Neutrophil (primary cell): ENCODE measurements around the gene PHEX.

Experiments
- H3K27ac ChIP-seq: fragments of 200-600 bp; sonication (generic); 2 replicates; pipeline ENCODE4 v1.5.1; 2016; ENCODE audit warnings: mild to moderate bottlenecking, moderate library complexity
- H3K27me3 ChIP-seq: fragments of 200-600 bp; sonication (generic); 2 replicates; pipeline ENCODE4 v1.6.0; 2016; ENCODE audit warnings: mild to moderate bottlenecking
- H3K36me3 ChIP-seq: fragments of 200-600 bp; sonication (generic); 2 replicates; pipeline ENCODE4 v1.5.1; 2017
- H3K4me1 ChIP-seq, 2 experiments: fragments of 200-600 bp in 1 of 2; sonication (generic) in 1 of 2; 1 replicate in 1 of 2; 2 replicates in 1 of 2; pipeline versions ENCODE4 v1.5.1 to v1.6.1; 2013 to 2016; ENCODE audit warnings: low read depth in 1 of 2, low read length in 1 of 2, mild to moderate bottlenecking in 1 of 2, moderate library complexity in 1 of 2; ENCODE audit not compliant: control insufficient read depth in 1 of 2, insufficient read depth in 1 of 2
- H3K4me3 ChIP-seq, 2 experiments: fragments of 200-600 bp in 1 of 2; sonication (generic) in 1 of 2; 1 replicate in 1 of 2; 2 replicates in 1 of 2; pipeline ENCODE4 v1.5.1; 2013 to 2016; ENCODE audit warnings: low read depth in 1 of 2, low read length in 1 of 2, mild to moderate bottlenecking in 1 of 2, moderate library complexity in 1 of 2
- H3K9me3 ChIP-seq: fragments of 200-600 bp; sonication (generic); 2 replicates; pipeline ENCODE4 v1.5.1; 2016
- TF ChIP-seq, protein P1 (sequence below): fragments of 200-600 bp; sonication (generic); IDR thresholded peaks from 2 replicates; pipeline ENCODE4 v1.5.1; 2016; ENCODE audit warnings: antibody characterized with exemption

Gene PHEX

DNA sequence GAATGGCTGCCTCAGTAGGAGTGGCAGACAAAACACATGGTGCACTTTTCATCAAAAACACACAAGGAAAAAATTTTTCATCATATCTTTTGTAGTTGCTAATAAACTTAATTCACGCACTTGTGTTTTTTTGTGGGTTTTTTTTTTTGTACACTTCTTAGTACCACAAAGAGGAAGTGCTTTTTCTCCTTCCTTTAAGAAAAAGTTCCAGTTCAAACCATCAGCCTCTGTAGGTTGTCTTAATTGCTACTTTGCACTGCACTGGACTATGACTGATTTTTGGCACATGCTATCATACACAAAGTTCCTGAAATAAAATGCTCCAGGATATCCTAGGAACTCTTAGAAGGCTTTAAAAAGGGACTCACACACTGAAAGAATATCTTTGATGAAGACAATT, at the start of gene PHEX:
Gene PHEX, plus strand, starts transcription at position 242 of the 400 bp plus-strand sequence. CDS start 681 bp downstream, outside the sequence.
- Histone ChIP-seq H3K27me3 (no peaks in the 10 kb centered on the region), H3K4me3 (no peak within 1 kb of the TSS), H3K9me3 (no peaks in the 10 kb centered on the region), H3K4me1 (peaks cover 0 to 6% of the 10 kb centered on the region in 2 experiments), H3K27ac (no peak within 1 kb of the TSS), H3K36me3 (no peaks in the 10 kb centered on the region)
- TF ChIP-seq, protein P1, sequence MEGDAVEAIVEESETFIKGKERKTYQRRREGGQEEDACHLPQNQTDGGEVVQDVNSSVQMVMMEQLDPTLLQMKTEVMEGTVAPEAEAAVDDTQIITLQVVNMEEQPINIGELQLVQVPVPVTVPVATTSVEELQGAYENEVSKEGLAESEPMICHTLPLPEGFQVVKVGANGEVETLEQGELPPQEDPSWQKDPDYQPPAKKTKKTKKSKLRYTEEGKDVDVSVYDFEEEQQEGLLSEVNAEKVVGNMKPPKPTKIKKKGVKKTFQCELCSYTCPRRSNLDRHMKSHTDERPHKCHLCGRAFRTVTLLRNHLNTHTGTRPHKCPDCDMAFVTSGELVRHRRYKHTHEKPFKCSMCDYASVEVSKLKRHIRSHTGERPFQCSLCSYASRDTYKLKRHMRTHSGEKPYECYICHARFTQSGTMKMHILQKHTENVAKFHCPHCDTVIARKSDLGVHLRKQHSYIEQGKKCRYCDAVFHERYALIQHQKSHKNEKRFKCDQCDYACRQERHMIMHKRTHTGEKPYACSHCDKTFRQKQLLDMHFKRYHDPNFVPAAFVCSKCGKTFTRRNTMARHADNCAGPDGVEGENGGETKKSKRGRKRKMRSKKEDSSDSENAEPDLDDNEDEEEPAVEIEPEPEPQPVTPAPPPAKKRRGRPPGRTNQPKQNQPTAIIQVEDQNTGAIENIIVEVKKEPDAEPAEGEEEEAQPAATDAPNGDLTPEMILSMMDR: no peak

DNA sequence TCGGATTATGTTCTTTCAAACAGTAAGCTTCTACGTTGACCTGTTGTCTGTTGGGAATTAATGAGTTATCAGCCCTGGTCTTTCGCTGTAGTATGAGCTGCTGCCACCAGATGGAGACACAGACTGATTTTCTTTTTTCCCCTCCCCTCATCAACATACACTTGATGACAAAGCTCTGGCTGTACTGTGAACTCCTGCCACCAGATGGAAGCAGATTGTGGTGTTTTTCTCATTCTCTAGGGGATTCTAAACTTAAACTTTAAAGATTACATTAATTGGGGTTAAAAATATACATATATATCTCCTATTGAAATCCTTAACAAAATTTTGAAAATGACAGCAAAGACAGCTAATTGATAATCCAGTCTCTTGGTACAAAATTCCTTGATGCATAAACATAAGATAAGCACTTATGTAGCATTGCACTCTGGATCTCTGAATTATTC, 46.8 kb upstream of the PHEX start:
- Histone ChIP-seq H3K4me1 (peaks cover 23 to 29% of the 10 kb centered on the region in 2 experiments), H3K9me3 (no peaks in the 10 kb centered on the region), H3K4me3 (no peak overlapping the region), H3K27me3 (no peaks in the 10 kb centered on the region), H3K27ac (peak overlapping the region; percentile 69), H3K36me3 (no peaks in the 10 kb centered on the region)
- TF ChIP-seq, protein P1: peak; percentile 94

DNA sequence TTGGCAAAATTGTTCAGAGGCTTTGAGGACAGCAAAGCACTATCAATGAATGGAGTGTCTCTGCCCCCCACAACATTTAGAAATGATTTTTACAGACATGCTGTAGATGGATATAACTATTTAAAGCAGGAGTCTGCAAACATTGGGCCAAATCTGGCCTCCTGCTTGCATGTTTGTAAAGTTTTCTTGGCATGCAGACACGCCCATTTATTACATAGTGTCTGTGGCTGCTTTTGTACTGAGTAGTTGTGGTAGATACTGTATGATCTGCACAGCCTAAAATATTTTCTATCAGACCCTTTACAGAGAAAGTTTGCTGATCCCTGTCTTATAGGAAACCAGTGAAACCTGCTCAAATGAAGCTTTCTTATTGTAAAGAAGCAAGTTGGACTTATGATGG, 45.5 kb upstream of the PHEX start:
- Histone ChIP-seq H3K36me3 (no peaks in the 10 kb centered on the region), H3K9me3 (no peaks in the 10 kb centered on the region), H3K4me3 (no peak overlapping the region), H3K27me3 (no peaks in the 10 kb centered on the region), H3K27ac (peak overlapping the region; percentile 39), H3K4me1 (peaks cover 36 to 42% of the 10 kb centered on the region in 2 experiments)
- TF ChIP-seq, protein P1: no peak

DNA sequence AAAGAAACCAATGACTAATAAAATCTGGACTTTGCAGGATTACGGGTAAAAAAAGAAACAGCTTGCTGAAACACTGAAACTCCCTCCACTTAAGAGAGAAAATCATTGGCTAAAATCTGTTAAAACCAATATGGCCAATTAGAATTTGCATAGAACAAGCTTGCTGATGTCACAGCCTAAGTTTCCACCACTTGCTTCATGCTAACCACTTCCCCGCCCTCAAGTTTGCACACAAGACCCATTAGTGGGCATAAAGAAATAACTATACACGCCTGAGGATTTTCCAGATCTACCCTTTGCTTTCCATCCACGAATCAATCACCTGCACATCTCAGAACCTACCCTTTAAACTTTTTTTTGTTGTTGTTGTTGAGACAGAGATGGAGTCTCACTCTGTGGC, 42.7 kb upstream of the PHEX start:
- H3K4me3 ChIP-seq: no peak overlapping the region
- peaks cover 62 to 70% of the 10 kb centered on the region in 2 experiments for H3K4me1 ChIP-seq
- TF ChIP-seq, protein P1: no peak
- H3K27ac ChIP-seq: peak overlapping the region; percentile 98
- no peaks in the 10 kb centered on the region for H3K9me3 ChIP-seq
- no peaks in the 10 kb centered on the region for H3K36me3 ChIP-seq
- H3K27me3 ChIP-seq: no peaks in the 10 kb centered on the region

DNA sequence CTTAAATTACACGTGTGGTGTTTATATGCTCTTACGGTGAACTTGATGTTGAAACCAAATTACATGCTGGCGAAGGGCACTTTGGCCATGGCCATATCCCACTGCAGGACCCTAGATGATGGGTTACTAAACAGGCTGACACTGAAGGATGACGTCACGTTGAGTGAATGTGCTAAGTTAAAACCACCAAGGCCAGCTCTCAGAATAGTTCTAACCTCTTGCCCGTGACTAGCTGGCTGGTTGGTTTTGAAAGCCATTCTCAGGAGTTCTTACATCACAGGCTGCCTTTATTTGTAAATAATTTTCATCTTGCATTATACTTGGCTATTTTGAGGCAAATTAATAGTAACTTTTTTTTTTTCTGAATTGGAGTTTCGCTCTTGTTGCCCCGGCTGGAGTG, 41.3 kb upstream of the PHEX start:
- Histone ChIP-seq H3K9me3 (no peaks in the 10 kb centered on the region), H3K4me3 (no peak overlapping the region), H3K27me3 (no peaks in the 10 kb centered on the region), H3K27ac (peak overlapping the region; percentile 98), H3K4me1 (peaks cover 70 to 81% of the 10 kb centered on the region in 2 experiments), H3K36me3 (no peaks in the 10 kb centered on the region)
- TF ChIP-seq, protein P1: no peak

DNA sequence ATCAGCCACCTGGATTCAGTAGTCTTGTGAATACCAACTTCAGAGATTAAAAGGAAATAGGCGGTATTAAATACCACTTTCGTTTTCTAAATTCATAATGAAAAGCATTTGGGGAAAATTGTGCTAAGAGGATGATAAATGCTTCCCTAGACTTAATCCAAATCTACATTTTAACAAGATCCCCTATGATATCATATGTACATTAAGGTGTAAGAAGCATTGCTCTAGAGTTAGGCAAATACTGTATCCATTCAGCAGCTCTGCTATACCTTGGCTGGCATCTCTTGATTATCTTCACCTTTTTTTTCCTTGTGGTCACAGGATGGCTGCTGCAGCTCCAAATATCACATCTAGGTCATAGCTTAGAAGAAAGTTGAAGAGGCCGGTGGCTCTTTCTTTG, 40.6 kb upstream of the PHEX start:
- TF ChIP-seq, protein P1: no peak
- peak overlapping the region; percentile 98 for H3K27ac ChIP-seq
- peaks cover 75 to 83% of the 10 kb centered on the region in 2 experiments for H3K4me1 ChIP-seq
- H3K27me3 ChIP-seq: no peaks in the 10 kb centered on the region
- no peaks in the 10 kb centered on the region for H3K9me3 ChIP-seq
- H3K36me3 ChIP-seq: no peaks in the 10 kb centered on the region
- no peak overlapping the region for H3K4me3 ChIP-seq
